Parathyroid adenoma (tissue), 2 donors: ENCODE results near the gene KRT12.

Experiments
- H2AFZ ChIP-seq: fragments of 300-600 bp; sonication (generic); one replicate; pipeline ENCODE4 v1.7.0; 2017; ENCODE audit warnings: antibody characterized with exemption, mild to moderate bottlenecking
- H3K27ac ChIP-seq: fragments of 300-600 bp; sonication (generic); one replicate; pipeline ENCODE4 v1.7.0; 2017
- H3K27me3 ChIP-seq: fragments of 300-600 bp; sonication (generic); one replicate; pipeline ENCODE4 v1.7.0; 2017; ENCODE audit warnings: low read length; ENCODE audit not compliant: control insufficient read depth, insufficient read depth
- H3K36me3 ChIP-seq: fragments of 300-600 bp; sonication (generic); one replicate; pipeline ENCODE4 v1.7.0; 2017; ENCODE audit warnings: low read length; ENCODE audit not compliant: control insufficient read depth, insufficient read depth
- H3K4me1 ChIP-seq: fragments of 300-600 bp; sonication (generic); one replicate; pipeline ENCODE4 v1.7.0; 2017; ENCODE audit warnings: control low read depth
- H3K4me2 ChIP-seq: fragments of 300-600 bp; sonication (generic); one replicate; pipeline ENCODE4 v1.7.0; 2017; ENCODE audit warnings: low read length
- H3K4me3 ChIP-seq: fragments of 300-600 bp; sonication (generic); one replicate; pipeline ENCODE4 v1.7.0; 2017; ENCODE audit warnings: low read depth, low read length
- H3K79me2 ChIP-seq: fragments of 300-600 bp; sonication (generic); one replicate; pipeline ENCODE4 v1.7.0; 2017; ENCODE audit warnings: control low read depth
- H3K9ac ChIP-seq: fragments of 300-600 bp; sonication (generic); one replicate; pipeline ENCODE4 v1.7.0; 2017; ENCODE audit warnings: mild to moderate bottlenecking
- H3K9me3 ChIP-seq: fragments of 300-600 bp; sonication (generic); one replicate; pipeline ENCODE4 v1.7.0; 2017; ENCODE audit warnings: low read length; ENCODE audit not compliant: control insufficient read depth
- TF ChIP-seq, protein P1 (sequence below): fragments of 300-600 bp; sonication (generic); IDR thresholded peaks from one replicate; pipeline ENCODE4 v1.7.0; 2017; ENCODE audit warnings: antibody characterized with exemption, mild to moderate bottlenecking
- donor health status: primary hyperparathyroidism.

The KRT12 gene

DNA sequence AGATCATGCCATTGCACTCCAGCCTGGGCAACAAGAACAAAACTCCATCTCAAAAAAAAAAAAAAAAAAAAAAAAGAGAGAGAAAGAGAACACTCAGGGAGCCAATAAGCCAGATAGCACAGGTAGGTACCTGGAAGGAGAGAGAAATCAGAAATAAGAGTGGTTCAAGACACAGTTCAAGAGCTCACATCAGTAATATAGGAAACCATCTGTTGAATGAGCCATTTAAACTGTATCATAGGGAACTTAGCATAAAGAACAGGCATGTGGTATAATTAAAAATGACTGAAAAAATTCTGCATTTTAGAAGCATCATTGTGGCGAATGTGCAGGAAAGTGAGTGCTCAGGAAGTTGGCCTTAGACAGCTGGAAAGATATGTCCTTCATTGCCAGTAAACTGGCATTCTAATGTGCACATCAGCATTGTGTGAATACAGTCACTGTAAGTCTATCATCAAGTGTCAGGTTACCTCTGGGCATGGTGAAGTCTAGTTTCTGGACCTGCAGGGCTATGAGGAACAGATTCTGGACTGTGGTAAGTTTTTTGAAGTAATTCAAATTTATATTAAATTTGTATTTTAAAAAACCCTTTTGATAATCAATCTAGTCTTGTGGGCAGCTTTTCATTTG lies 20.4 kb downstream of the KRT12 start:
- Histone ChIP-seq H2AFZ (no peak overlapping the region), H3K4me1 (no peaks in the 10 kb centered on the region), H3K79me2 (no peaks in the 10 kb centered on the region), H3K9ac (no peak overlapping the region), H3K9me3 (no peaks in the 10 kb centered on the region), H3K4me2 (no peak overlapping the region), H3K36me3 (no peaks in the 10 kb centered on the region), H3K27me3 (no peaks in the 10 kb centered on the region), H3K27ac (no peak overlapping the region), H3K4me3 (no peak overlapping the region)
- TF ChIP-seq, protein P1, sequence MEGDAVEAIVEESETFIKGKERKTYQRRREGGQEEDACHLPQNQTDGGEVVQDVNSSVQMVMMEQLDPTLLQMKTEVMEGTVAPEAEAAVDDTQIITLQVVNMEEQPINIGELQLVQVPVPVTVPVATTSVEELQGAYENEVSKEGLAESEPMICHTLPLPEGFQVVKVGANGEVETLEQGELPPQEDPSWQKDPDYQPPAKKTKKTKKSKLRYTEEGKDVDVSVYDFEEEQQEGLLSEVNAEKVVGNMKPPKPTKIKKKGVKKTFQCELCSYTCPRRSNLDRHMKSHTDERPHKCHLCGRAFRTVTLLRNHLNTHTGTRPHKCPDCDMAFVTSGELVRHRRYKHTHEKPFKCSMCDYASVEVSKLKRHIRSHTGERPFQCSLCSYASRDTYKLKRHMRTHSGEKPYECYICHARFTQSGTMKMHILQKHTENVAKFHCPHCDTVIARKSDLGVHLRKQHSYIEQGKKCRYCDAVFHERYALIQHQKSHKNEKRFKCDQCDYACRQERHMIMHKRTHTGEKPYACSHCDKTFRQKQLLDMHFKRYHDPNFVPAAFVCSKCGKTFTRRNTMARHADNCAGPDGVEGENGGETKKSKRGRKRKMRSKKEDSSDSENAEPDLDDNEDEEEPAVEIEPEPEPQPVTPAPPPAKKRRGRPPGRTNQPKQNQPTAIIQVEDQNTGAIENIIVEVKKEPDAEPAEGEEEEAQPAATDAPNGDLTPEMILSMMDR, result no peak

DNA sequence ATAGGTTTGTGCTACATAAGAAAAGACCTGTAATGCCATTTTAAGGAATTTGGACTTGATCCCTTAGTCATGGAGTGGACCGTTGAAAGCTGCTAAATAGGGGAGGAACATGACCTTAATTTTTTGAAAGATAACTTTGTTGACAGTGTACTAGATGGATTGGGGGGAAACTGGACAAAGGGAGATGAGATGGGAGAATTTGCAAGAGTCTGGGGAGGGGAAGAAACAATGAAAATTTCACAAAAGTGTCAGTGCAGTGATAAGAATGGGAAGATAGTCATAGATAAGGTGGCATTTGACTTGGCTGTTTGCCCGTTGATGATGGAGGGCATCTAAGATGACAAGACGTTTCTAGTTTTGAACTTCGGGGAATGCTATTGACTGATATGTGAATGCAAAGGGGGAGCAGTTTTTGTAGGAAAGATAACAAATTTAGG lies 22.3 kb downstream of the KRT12 start:
- H3K36me3 ChIP-seq, result no peaks in the 10 kb centered on the region
- H3K27me3 ChIP-seq, result no peaks in the 10 kb centered on the region
- TF ChIP-seq, protein P1, result no peak
- no peak overlapping the region for H3K27ac ChIP-seq
- H3K79me2 ChIP-seq, result no peaks in the 10 kb centered on the region
- H3K9ac ChIP-seq, result no peak overlapping the region
- H3K4me1 ChIP-seq, result no peaks in the 10 kb centered on the region
- H3K4me3 ChIP-seq, result no peak overlapping the region
- H3K9me3 ChIP-seq, result no peaks in the 10 kb centered on the region
- no peak overlapping the region for H3K4me2 ChIP-seq
- H2AFZ ChIP-seq, result no peak overlapping the region

DNA sequence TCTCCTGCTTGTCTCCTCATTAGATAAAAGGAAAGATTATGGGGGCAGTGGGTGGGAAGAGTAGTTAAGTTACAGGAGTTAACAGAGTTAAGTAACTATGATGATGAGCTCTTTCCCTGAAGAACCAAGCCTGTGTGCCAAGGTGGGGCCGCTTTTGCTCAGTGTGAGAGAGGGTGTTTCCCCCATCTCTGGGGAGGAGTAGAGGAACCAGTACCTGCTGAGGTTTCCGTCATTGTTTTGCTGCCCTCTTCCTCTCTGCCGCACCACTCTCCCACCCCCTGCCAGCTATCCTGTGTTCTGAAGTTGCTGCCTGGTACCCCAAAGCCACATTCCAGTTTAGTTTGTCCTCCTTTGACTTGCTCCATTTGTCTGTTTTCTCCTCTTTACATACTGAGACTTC lies 23.8 kb downstream of the KRT12 start:
- H3K27ac ChIP-seq, result no peak overlapping the region
- no peaks in the 10 kb centered on the region for H3K79me2 ChIP-seq
- H3K27me3 ChIP-seq, result no peaks in the 10 kb centered on the region
- H3K4me3 ChIP-seq, result no peak overlapping the region
- no peak overlapping the region for H3K9ac ChIP-seq
- H3K9me3 ChIP-seq, result no peaks in the 10 kb centered on the region
- TF ChIP-seq, protein P1, result no peak
- H3K4me1 ChIP-seq, result no peaks in the 10 kb centered on the region
- H3K36me3 ChIP-seq, result no peaks in the 10 kb centered on the region
- no peak overlapping the region for H3K4me2 ChIP-seq
- no peak overlapping the region for H2AFZ ChIP-seq

DNA sequence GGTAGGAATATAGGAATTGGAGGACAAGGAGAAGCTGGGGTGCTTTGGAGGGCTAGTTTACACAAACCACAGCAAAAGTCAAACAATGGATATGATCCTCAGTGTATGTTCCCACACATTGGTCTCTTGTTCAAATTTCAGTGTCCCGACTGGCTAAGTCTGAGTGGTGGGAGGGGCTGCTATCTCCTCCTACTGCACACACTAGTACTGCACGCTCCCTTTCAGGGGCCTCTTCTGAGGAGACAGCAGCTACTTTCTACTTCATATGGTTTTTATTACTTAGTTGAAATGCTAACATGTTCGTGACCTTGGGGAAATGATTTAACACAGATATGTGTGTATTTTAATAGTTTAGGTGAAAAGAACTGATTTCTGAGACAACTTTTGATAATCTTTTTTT lies 25.8 kb downstream of the KRT12 start:
- Histone ChIP-seq H3K9ac (no peak overlapping the region), H3K4me3 (no peak overlapping the region), H3K27me3 (no peaks in the 10 kb centered on the region), H3K9me3 (no peaks in the 10 kb centered on the region), H3K4me2 (no peak overlapping the region), H3K79me2 (no peaks in the 10 kb centered on the region), H3K36me3 (no peaks in the 10 kb centered on the region), H2AFZ (no peak overlapping the region), H3K27ac (no peak overlapping the region), H3K4me1 (no peaks in the 10 kb centered on the region)
- TF ChIP-seq, protein P1, result no peak

DNA sequence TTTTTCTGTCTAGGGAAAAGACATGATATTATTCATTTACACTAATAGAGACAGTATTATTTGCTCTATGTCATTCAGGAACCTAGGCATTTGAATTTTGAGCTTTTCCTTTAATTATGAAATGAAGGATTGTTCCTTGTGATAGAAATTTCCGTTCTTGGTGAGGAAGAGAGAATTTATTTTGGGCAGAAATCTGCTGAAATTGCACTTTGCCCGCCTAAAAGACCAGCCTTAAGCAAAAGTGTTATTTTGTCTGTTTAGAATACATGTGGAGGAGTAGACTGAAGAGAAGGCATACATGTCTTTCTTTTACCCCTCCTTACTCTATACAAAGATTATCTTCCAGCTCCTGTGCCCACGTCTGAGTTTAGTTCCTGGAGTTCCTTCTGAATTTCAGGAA lies 27.8 kb downstream of the KRT12 start:
- Histone ChIP-seq H3K9ac (no peak overlapping the region), H3K27me3 (no peaks in the 10 kb centered on the region), H3K36me3 (no peaks in the 10 kb centered on the region), H3K79me2 (no peaks in the 10 kb centered on the region), H3K27ac (no peak overlapping the region), H3K4me1 (no peaks in the 10 kb centered on the region), H3K4me3 (no peak overlapping the region), H3K4me2 (no peak overlapping the region), H3K9me3 (no peaks in the 10 kb centered on the region), H2AFZ (no peak overlapping the region)
- TF ChIP-seq, protein P1, result no peak
